ENCODE data around the gene HAAO. TPM values are rescaled to one million over a fixed set of nuclear protein-coding genes. Genes with fewer than 3 reads are reported as not detected.

Gene HAAO
- total and polyA plus RNA-seq, 2 donors (not counting 1 experiment from before 2014, with no cell fraction given): 6.4 to 17.6 TPM

- Histone ChIP-seq H3K4me2 (replicated peaks; ENCODE audit: low read depth, low read length, poor library complexity, severe bottlenecking) (no peak overlapping the region), H4K20me1 (ENCODE audit: control insufficient read depth, insufficient read depth, low read length, poor library complexity, severe bottlenecking) (no peaks in the 10 kb centered on the region), H3K9me3 (ENCODE audit: control extremely low read depth in 1 of 3, control insufficient read depth in 2 of 3, insufficient read depth in 1 of 3, low read length in 2 of 3) (peaks cover 0 to 3% (median 2%) of the 10 kb centered on the region in 3 donors), H3K79me2 (ENCODE audit: control insufficient read depth, insufficient read depth, low read length) (no peaks in the 10 kb centered on the region), H3K36me3 (replicated peaks in 1 of 2; ENCODE audit: control extremely low read depth in 1 of 2, control insufficient read depth in 1 of 2, extremely low read depth in 1 of 2, insufficient read depth in 2 of 2, low read length in 1 of 2) (no peaks in the 10 kb centered on the region), H3K9ac (ENCODE audit: low read length) (no peak overlapping the region), H3K27ac (ENCODE audit: low read length in 2 of 2) (no peak overlapping the region), H3K4me1 (ENCODE audit: control insufficient read depth in 2 of 2, insufficient read depth in 2 of 2, low read length in 2 of 2) (no peaks in the 10 kb centered on the region), H3K27me3 (replicated peaks in 1 of 4; ENCODE audit: control extremely low read depth in 1 of 4, control insufficient read depth in 3 of 4, insufficient read depth in 4 of 4, low read length in 3 of 4) (no peaks in the 10 kb centered on the region), H3K4me3 (ENCODE audit: control extremely low read depth in 1 of 5, extremely low read depth in 1 of 5, insufficient read depth in 1 of 5, low read depth in 2 of 5, low read length in 4 of 5) (no peak overlapping the region), H2AFZ (ENCODE audit: insufficient read depth, low read depth, low read length, poor library complexity, severe bottlenecking) (no peak overlapping the region)
- Mint-ChIP-seq H3K9me3 (ENCODE audit: insufficient read depth) (no peaks in the 10 kb centered on the region), H3K27me3 (no peaks in the 10 kb centered on the region), H3K27ac (no peak overlapping the region), H3K4me1 (no peaks in the 10 kb centered on the region), H3K4me3 (no peak overlapping the region)
- WGBS (ENCODE audit: insufficient coverage): 100% methylated on average over 1 of the region's 2 CpGs
- POLR2A ChIA-PET: no interaction called here
- no peak for DNase-seq
- ATAC-seq (ENCODE audit: low read depth): no peak
- TF ChIP-seq EZH2 (IDR thresholded peaks at IDR 0.05; ENCODE audit: borderline replicate concordance, insufficient read depth, low read depth, low read length, poor library complexity, severe bottlenecking) (no peak), CTCF (IDR thresholded peaks at IDR 0.05) (no peak)
- CTCF ChIA-PET: interaction anchor here (0.9 to 1.0 kb wide), 2 partner anchors 12 to 40 kb away, joined by 3 read pairs; no protein-coding TSS in a partner anchor
- intact Hi-C loops (cut with micrococcal nuclease): no loop called here
Measured at GRCh38 chr2:42819160-42819559, 26.8 kb upstream of the HAAO start.

GRCh38 chr2:42815726-42816125 lies 23.3 kb upstream of the HAAO start:
- peaks cover 0 to 10% of the 10 kb centered on the region in 2 donors for H3K4me1 ChIP-seq (ENCODE audit: control insufficient read depth in 2 of 2, insufficient read depth in 2 of 2, low read length in 2 of 2)
- H3K9ac ChIP-seq (ENCODE audit: low read length): no peak overlapping the region
- POLR2A ChIA-PET: interaction anchor here (0.6 kb wide), 1 partner anchor 820 kb away, joined by 4 read pairs; no protein-coding TSS in a partner anchor
- no peak for DNase-seq
- TF ChIP-seq CTCF (IDR thresholded peaks at IDR 0.05): no peak
- no peak for TF ChIP-seq EZH2 (IDR thresholded peaks at IDR 0.05; ENCODE audit: borderline replicate concordance, insufficient read depth, low read depth, low read length, poor library complexity, severe bottlenecking)
- no peaks in the 10 kb centered on the region for H3K79me2 ChIP-seq (ENCODE audit: control insufficient read depth, insufficient read depth, low read length)
- no peak for ATAC-seq (ENCODE audit: low read depth)
- no peak overlapping the region for H3K4me2 ChIP-seq (replicated peaks; ENCODE audit: low read depth, low read length, poor library complexity, severe bottlenecking)
- Mint-ChIP-seq H3K27ac (no peak overlapping the region), H3K4me3 (no peak overlapping the region), H3K9me3 (ENCODE audit: insufficient read depth) (no peaks in the 10 kb centered on the region), H3K27me3 (no peaks in the 10 kb centered on the region), H3K4me1 (peaks cover 11% of the 10 kb centered on the region)
- H3K9me3 ChIP-seq (ENCODE audit: control extremely low read depth in 1 of 3, control insufficient read depth in 2 of 3, insufficient read depth in 1 of 3, low read length in 2 of 3): peaks cover 0 to 6% (median 3%) of the 10 kb centered on the region in 3 donors
- H3K4me3 ChIP-seq (ENCODE audit: control extremely low read depth in 1 of 5, extremely low read depth in 1 of 5, insufficient read depth in 1 of 5, low read depth in 2 of 5, low read length in 4 of 5): no peak overlapping the region
- no peaks in the 10 kb centered on the region for H3K36me3 ChIP-seq (replicated peaks in 1 of 2; ENCODE audit: control extremely low read depth in 1 of 2, control insufficient read depth in 1 of 2, extremely low read depth in 1 of 2, insufficient read depth in 2 of 2, low read length in 1 of 2)
- H2AFZ ChIP-seq (ENCODE audit: insufficient read depth, low read depth, low read length, poor library complexity, severe bottlenecking): no peak overlapping the region
- no peaks in the 10 kb centered on the region for H3K27me3 ChIP-seq (replicated peaks in 1 of 4; ENCODE audit: control extremely low read depth in 1 of 4, control insufficient read depth in 3 of 4, insufficient read depth in 4 of 4, low read length in 3 of 4)
- no peaks in the 10 kb centered on the region for H4K20me1 ChIP-seq (ENCODE audit: control insufficient read depth, insufficient read depth, low read length, poor library complexity, severe bottlenecking)
- no peak overlapping the region for H3K27ac ChIP-seq (ENCODE audit: low read length in 2 of 2)
- WGBS (ENCODE audit: insufficient coverage): no CpG with 5 or more reads among the region's 2 CpGs
- CTCF ChIA-PET: interaction anchor here (0.8 to 1.9 kb wide), 4 partner anchors 8 to 761 kb away, joined by 3 to 5 read pairs (median 3); no protein-coding TSS in a partner anchor
- intact Hi-C loops (cut with micrococcal nuclease): no loop called here

All from B cell (primary cell).